Activated CD4-positive, alpha-beta T cell treated with anti-CD3 and anti-CD28 coated beads, Interleukin-2, amount 10 ng/mL, durations not matched to agents 24 days and 14 days (primary cell): ENCODE measurements around the gene OR5AN1. TPM values are rescaled to one million over a fixed set of nuclear protein-coding genes. Genes with fewer than 3 reads are reported as not detected.
"Not testable (repeated sequence)": the region's sequence is repeated elsewhere in the genome, so short reads cannot be mapped to it uniquely, and the experiment has no call there.

ENCODE experiments used
- DNase-seq: peaks from one replicate; pipeline ENCODE4 v3.0.0; 2022
- H3K27ac Mint-ChIP-seq: one replicate; pipeline ENCODE4 v1.8.0; 2022; ENCODE audit warnings: mild to moderate bottlenecking, mixed read lengths
- H3K27me3 Mint-ChIP-seq: one replicate; pipeline ENCODE4 v1.8.0; 2022; ENCODE audit warnings: mixed read lengths
- H3K36me3 Mint-ChIP-seq: one replicate; pipeline ENCODE4 v1.8.0; 2022; ENCODE audit warnings: low read depth, mild to moderate bottlenecking, mixed read lengths
- H3K4me1 Mint-ChIP-seq: one replicate; pipeline ENCODE4 v1.8.0; 2021; ENCODE audit warnings: mixed read lengths
- H3K4me3 Mint-ChIP-seq: one replicate; pipeline ENCODE4 v1.8.0; 2022; ENCODE audit warnings: mild to moderate bottlenecking, moderate library complexity, mixed read lengths
- H3K9me3 Mint-ChIP-seq: one replicate; pipeline ENCODE4 v1.8.0; 2021; ENCODE audit warnings: mixed read lengths
- intact Hi-C: fragments of 100-400 bp; cut with micrococcal nuclease; formaldehyde crosslinking; loops from one replicate; pipeline ENCODE4 v1.15.1; 2023
- total RNA-seq: library from RNA; stranded (reverse); gene quantifications from 2 replicates; pipeline ENCODE4 v1.2.3, GENCODE V29; 2022

Gene OR5AN1, protein sequence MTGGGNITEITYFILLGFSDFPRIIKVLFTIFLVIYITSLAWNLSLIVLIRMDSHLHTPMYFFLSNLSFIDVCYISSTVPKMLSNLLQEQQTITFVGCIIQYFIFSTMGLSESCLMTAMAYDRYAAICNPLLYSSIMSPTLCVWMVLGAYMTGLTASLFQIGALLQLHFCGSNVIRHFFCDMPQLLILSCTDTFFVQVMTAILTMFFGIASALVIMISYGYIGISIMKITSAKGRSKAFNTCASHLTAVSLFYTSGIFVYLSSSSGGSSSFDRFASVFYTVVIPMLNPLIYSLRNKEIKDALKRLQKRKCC
- total RNA-seq = not detected in 2 replicates

DNA sequence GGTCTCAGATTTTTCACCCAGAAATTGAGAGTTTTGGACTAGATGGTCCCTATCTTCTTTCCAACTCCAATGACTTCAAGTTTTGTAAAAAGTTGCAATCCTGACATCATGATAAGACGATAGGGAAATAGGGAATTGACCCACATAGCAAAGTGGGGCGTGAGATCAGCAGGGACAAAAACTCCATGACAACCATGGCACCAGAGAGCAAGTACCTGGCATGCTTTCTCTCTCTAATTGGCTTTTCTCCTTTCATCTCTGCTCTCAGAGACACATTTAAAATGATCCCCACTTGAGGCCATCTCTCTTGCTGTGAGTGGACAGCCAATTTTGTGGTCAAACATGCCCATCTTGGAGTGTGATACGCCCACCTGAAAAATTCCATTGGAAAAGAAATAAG lies at the start of gene OR5AN1:
Gene OR5AN1 (plus strand): TSS at position 301 of the 400 bp plus-strand sequence. CDS start 5,564 bp downstream, outside the sequence.
- intact Hi-C loops = no loop called here
- Mint-ChIP-seq H3K27me3 (no peaks in the 10 kb centered on the region), H3K36me3 (no peaks in the 10 kb centered on the region), H3K4me3 (no peak within 1 kb of the TSS), H3K9me3 (no peaks in the 10 kb centered on the region), H3K27ac (no peak within 1 kb of the TSS), H3K4me1 (no peaks in the 10 kb centered on the region)
- DNase-seq = no peak

DNA sequence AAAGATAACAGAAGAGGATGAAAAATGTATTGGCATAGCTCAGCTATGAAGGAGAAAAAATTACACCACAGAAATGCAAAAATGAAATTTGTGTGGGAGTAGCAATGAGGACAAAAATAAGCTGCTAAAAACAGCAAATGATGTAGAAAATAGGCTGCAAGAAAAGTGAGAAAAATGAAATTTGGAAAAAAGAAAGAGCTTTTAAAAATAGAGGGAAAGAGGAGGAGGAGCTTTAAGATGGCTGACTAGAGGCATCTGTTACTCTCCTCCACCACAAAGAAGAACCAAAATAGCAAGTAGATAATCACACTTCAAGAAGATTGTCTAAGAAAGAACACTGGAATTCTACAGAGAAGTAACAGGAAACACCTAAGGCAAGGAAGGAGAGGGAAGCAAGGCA lies 23.7 kb upstream of the OR5AN1 start:
- no peaks in the 10 kb centered on the region for H3K9me3 Mint-ChIP-seq
- no peak for DNase-seq
- H3K27ac Mint-ChIP-seq = no peak overlapping the region
- no peaks in the 10 kb centered on the region for H3K27me3 Mint-ChIP-seq
- no peaks in the 10 kb centered on the region for H3K36me3 Mint-ChIP-seq
- intact Hi-C loops = no loop called here
- H3K4me1 Mint-ChIP-seq = no peaks in the 10 kb centered on the region
- no peak overlapping the region for H3K4me3 Mint-ChIP-seq

DNA sequence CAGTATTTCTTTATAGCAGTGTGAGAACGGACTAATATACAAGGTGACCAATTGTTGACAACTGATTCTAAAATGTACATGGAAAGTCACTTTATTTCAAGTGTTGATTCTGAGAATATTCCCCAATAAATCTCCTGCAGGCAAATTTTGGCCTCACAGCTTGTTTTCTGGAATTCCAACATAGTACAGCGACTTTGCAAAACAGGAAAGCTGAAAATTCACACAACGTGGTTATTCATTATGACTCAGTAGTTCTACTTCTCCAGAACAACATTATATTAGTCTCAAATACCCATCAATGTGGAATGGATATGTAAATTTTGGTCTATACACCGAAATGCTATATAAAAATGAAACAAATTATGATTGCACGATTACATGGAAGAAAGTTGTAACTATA lies 22.5 kb upstream of the OR5AN1 start:
- no peak overlapping the region for H3K4me3 Mint-ChIP-seq
- H3K36me3 Mint-ChIP-seq = no peaks in the 10 kb centered on the region
- no peak for DNase-seq
- no peaks in the 10 kb centered on the region for H3K4me1 Mint-ChIP-seq
- intact Hi-C loops = no loop called here
- H3K9me3 Mint-ChIP-seq = no peaks in the 10 kb centered on the region
- no peak overlapping the region for H3K27ac Mint-ChIP-seq
- no peaks in the 10 kb centered on the region for H3K27me3 Mint-ChIP-seq

DNA sequence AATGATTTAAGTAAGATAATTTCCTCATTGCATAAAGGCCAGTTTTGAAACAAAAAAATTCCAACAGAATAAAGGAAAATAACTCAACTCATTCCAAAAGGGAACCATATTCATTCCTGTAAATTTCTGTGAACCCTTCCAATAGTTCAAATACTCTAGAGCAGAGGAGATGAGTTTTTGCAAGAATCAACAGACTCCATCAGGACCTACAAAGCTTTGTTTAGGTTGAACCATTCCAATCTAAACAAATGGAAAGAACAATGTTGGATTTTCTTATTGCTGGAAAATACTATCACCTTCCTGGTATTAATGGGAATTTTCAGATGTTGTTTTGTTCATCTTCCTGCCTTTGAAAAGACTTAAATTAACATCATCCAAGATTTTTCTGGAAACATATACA lies 21.8 kb upstream of the OR5AN1 start:
- Mint-ChIP-seq H3K9me3 (no peaks in the 10 kb centered on the region), H3K36me3 (no peaks in the 10 kb centered on the region), H3K4me1 (no peaks in the 10 kb centered on the region), H3K27me3 (no peaks in the 10 kb centered on the region), H3K27ac (no peak overlapping the region), H3K4me3 (no peak overlapping the region)
- DNase-seq = no peak
- intact Hi-C loops = no loop called here

DNA sequence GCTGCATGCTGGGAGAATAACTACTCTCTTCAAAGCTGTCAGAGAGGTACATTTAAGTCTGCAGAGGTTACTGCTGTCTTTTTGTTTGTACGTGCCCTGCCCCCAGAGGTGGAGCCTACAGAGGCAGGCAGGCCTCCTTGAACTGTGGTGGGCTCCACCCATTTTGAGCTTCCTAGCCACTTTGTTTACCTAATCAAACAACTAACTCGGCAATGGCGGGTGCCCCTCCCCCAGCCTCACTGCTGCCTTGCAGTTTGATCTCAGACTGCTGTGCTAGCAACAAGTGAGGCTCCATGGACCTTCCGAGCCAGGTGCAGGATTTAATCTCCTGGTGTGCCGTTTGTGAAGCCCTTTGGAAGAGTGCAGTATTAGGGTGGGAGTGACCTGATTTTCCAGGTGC lies 9.0 kb upstream of the OR5AN1 start:
- H3K36me3 Mint-ChIP-seq, H3K27me3 Mint-ChIP-seq, DNase-seq, H3K4me3 Mint-ChIP-seq, intact Hi-C loops, H3K4me1 Mint-ChIP-seq, H3K9me3 Mint-ChIP-seq, H3K27ac Mint-ChIP-seq: not testable (repeated sequence)

DNA sequence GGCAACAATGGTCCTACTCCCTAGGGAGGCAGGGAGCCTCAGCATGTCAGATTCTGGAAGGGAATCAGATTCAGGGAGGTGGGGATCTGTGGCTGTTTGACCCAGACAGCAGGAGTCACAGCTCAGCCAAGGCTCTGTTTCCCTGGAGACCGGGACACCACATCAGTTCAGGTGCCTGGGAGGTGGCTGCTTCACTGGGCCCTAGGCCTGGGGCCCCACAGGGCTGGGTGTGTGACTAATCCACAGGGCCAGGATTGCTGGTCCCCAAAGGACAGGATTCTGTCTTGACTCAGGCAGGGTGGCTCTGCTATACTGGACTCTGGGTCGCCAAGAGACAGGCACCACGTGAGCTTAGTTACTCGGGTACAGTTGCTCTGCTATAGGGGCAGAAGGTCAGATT lies 3.5 kb upstream of the OR5AN1 start:
- intact Hi-C loops = no loop called here
- Mint-ChIP-seq H3K4me1 (no peaks in the 10 kb centered on the region), H3K4me3 (no peak overlapping the region), H3K27ac (no peak overlapping the region), H3K9me3 (no peaks in the 10 kb centered on the region), H3K27me3 (no peaks in the 10 kb centered on the region), H3K36me3 (no peaks in the 10 kb centered on the region)
- no peak for DNase-seq

DNA sequence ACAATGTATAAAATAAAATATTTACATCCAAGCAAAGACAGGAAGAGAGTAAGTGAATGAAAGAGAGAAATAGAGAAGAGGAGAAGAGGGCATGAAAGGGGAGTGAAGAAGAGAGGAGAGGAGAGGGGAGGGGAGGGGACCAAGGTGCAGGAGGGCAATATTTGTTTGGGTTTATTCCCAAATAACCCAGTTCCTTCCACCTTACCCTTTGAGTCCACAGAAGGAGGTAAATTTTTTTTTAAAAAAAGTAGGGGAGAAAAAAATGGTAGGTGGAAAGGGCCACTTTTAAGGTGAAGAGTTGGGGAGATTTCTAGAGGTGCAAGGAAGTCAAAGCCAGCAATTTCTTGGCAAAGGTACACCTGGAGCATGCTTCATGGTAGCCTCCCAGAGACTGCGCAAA lies 2.1 kb upstream of the OR5AN1 start:
- Mint-ChIP-seq H3K27me3 (no peaks in the 10 kb centered on the region), H3K27ac (no peak overlapping the region), H3K9me3 (no peaks in the 10 kb centered on the region), H3K4me1 (no peaks in the 10 kb centered on the region), H3K36me3 (no peaks in the 10 kb centered on the region), H3K4me3 (no peak overlapping the region)
- no peak for DNase-seq
- intact Hi-C loops = no loop called here

DNA sequence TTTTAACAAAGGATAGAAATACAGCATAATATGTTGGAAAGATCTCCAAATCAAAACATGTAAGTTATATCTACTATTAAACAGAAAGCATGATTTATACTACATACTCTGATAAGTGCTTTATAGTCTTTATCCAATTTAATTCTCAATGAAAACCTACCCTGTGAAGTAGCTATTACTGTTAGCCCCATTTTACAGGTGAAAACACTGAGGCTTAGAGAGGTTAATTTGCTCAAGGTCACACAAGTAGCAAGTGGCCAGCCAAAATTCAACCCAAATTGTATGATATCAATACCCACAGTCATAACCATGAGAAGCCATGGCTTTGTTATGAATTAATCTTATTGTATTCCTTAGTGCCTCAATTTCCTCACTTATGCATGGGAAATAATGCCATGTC lies 675 bp upstream of the OR5AN1 start:
- Mint-ChIP-seq H3K36me3 (no peaks in the 10 kb centered on the region), H3K27ac (no peak overlapping the region), H3K4me3 (no peak overlapping the region), H3K27me3 (no peaks in the 10 kb centered on the region), H3K9me3 (no peaks in the 10 kb centered on the region), H3K4me1 (no peaks in the 10 kb centered on the region)
- DNase-seq = no peak
- intact Hi-C loops = no loop called here

DNA sequence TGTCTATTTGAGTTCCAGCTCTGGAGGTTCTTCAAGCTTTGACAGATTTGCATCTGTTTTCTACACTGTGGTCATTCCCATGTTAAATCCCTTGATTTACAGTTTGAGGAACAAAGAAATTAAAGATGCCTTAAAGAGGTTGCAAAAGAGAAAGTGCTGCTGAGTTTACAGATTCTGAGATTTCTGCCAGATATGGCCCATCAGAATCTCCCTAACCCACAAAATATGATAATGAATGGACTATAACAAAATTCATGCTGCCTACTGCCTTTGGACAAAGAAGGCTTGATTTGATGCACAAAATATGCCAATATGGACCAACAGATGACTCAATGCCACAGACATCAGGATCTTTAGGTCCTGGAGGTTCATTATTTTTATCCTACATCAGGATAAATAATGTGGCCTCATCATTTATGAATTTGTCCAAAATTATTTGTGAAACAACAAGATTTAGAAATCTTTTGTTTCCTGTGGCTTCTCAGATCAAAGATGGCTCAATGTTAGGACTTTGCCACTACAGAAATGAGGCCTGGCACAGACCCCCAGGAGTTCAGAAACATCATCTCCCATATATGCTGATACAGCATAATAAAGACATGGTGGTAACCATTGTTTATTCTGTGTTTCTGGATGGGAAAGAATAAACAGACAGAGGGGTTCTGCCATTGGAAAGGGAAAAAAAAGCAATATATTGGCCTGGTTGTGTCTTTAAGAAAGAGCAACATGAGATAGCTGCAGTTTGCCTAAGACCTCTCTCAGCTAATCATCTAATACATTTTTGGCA lies 6.7 kb downstream of the OR5AN1 start:
- Mint-ChIP-seq H3K27ac (no peak overlapping the region), H3K27me3 (no peaks in the 10 kb centered on the region), H3K36me3 (no peaks in the 10 kb centered on the region), H3K9me3 (no peaks in the 10 kb centered on the region), H3K4me3 (no peak overlapping the region), H3K4me1 (no peaks in the 10 kb centered on the region)
- DNase-seq = no peak
- intact Hi-C loops = no loop called here

DNA sequence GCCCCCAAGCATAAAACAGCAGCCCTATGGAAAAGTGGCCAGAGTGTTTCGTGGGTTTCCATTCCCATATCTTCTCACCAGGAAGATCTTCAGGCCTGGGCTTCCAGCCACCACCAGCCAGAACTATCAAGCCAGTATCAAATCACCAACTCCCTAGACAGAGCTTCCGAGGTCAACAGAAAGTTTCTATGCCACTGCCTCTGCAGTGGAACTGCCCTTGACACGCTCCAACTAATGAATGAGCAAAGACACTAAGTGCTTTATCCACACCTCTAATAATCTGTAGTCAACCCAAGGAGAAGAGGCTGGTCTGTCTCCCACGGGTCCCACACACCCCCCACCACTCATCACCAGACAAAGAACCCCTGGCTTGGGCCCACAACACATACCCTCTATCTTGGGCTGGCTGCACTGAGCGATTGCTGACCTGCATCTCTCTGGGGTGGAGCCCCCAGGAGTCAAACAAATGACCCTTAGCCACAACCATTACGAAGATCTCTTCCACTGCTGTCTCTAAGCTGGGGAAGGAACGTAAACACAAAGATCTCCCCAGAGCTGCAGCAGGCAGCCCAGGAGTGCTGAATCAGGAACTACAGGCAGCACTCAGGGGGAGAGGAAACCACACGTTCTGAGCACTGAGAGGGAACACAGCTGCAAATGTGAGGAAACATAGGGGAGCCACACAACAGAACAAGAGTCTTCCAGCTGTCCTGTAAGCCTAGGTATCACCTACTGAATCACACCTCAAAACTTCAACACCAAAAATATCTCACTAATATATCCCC lies 9.7 kb downstream of the OR5AN1 start:
- H3K36me3 Mint-ChIP-seq = no peaks in the 10 kb centered on the region
- intact Hi-C loops = no loop called here
- no peak overlapping the region for H3K27ac Mint-ChIP-seq
- no peaks in the 10 kb centered on the region for H3K9me3 Mint-ChIP-seq
- H3K4me3 Mint-ChIP-seq = no peak overlapping the region
- H3K27me3 Mint-ChIP-seq = no peaks in the 10 kb centered on the region
- no peak for DNase-seq
- H3K4me1 Mint-ChIP-seq = no peaks in the 10 kb centered on the region

DNA sequence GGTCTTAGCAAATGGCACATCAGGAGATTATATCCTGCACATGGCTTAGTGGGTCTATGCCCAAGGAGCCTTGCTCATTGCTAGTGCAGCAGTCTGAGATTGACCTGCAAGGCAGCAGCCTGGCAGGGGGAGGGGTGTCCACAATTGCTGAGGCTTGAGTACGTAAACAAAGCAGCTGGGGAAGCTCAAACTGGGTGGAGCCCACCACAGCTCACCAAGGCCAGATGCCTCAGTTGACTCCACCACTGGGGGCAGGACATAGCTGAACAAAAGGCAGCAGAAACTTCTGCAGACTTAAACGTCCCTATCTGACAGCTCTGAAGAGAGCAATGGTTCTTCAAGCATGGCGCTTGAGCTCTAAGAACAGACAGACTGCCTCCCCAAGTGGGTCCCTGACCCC lies 13.6 kb downstream of the OR5AN1 start:
- H3K4me1 Mint-ChIP-seq, DNase-seq, H3K27me3 Mint-ChIP-seq, H3K27ac Mint-ChIP-seq, intact Hi-C loops, H3K9me3 Mint-ChIP-seq, H3K4me3 Mint-ChIP-seq, H3K36me3 Mint-ChIP-seq: not testable (repeated sequence)

DNA sequence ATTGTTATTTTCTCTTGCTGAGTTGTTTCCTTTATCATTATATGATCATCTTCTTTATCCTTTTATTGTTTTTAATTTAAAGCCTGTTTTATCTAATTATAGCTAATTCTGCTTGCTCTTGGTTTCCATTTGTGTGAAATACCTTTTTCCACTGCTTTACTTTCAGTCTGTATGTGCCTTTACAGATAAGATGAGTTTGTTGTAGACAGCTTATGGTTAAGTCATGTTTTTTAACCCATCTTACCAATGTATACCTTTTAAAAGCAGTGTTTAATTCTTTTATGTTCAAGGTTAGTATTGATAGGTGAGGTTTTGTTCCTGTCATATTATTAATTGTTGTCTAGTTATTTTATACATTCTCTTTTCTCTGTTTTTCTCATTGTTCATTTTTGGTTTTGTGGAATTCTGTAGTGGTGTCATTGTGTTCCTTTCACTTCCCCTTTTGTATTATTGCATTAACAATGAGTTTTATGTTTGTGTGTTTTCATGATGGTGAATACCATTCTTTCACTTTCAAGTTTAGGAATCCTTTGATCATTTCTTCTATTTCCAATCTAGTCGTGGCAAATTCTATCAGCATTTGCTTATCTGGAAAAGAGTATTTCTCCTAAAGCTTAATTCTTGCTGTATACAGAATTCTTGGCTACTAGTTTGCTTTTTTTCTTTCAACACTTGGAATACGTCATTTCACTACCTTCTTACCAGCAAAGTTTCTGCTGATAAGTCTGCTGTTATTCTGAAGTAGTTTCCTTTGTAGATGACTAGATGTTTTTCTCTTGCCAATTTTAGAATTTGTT lies 21.8 kb downstream of the OR5AN1 start:
- Mint-ChIP-seq H3K27ac (no peak overlapping the region), H3K27me3 (no peaks in the 10 kb centered on the region), H3K36me3 (no peaks in the 10 kb centered on the region), H3K4me3 (no peak overlapping the region), H3K4me1 (no peaks in the 10 kb centered on the region), H3K9me3 (no peaks in the 10 kb centered on the region)
- intact Hi-C loops = no loop called here
- DNase-seq = no peak

DNA sequence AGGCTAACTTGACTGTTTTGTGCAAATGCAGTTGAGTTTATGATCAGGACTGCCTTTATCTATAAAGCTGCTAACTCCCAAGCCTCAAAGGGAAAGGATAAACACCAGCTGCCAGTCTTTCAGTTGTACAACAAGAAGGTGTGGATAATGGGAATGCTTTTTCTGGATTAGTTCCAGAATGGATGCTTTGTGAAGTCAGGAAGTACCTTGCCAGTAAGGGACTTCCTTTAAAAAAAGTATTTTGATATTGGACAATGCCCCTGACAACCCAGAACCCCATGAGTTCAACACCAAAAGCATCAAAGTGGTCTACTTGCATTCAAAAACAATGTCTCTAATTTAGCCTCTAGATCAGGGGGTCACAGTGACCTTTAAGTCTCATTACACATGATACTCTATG lies 35.5 kb downstream of the OR5AN1 start:
- intact Hi-C loops = no loop called here
- H3K4me3 Mint-ChIP-seq = no peak overlapping the region

More for the DNA sequence above, 35.5 kb downstream of the OR5AN1 start:
- no peaks in the 10 kb centered on the region for H3K4me1 Mint-ChIP-seq
- no peak overlapping the region for H3K27ac Mint-ChIP-seq
- no peak for DNase-seq
- no peaks in the 10 kb centered on the region for H3K36me3 Mint-ChIP-seq
- H3K27me3 Mint-ChIP-seq = no peaks in the 10 kb centered on the region
- H3K9me3 Mint-ChIP-seq = no peaks in the 10 kb centered on the region
